ENCODE data around the gene C8G.

DNA sequence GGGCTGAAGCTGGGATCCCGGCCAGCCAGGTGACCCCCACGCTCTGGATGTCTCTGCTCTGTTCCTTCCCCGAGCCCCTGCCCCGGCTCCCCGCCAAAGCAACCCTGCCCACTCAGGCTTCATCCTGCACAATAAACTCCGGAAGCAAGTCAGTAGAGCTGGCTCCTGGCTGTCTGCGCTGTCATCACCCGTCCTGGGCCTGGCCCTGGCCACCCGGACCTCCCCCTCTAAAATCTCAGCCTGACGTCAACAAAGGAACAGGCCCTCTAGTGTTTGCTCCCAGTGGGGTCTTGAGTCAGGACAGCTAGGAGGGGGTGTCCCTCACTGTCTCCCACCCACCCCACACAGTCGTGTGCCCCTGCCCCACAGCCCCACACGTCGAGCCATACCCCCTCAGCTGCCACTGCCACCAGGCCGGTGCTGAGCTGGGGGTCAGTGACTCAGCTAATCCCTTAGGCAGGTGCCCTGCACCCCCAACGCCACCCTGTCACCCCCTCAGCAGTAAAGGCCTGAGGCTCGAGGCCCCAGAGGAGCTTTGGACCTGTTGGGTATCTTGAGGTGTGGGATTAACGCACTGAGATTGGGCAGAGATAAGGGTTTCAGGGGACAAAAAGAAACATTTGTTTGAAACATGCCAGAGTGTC lies 36.7 kb downstream of the C8G start:
- TF ChIP-seq, protein P1, sequence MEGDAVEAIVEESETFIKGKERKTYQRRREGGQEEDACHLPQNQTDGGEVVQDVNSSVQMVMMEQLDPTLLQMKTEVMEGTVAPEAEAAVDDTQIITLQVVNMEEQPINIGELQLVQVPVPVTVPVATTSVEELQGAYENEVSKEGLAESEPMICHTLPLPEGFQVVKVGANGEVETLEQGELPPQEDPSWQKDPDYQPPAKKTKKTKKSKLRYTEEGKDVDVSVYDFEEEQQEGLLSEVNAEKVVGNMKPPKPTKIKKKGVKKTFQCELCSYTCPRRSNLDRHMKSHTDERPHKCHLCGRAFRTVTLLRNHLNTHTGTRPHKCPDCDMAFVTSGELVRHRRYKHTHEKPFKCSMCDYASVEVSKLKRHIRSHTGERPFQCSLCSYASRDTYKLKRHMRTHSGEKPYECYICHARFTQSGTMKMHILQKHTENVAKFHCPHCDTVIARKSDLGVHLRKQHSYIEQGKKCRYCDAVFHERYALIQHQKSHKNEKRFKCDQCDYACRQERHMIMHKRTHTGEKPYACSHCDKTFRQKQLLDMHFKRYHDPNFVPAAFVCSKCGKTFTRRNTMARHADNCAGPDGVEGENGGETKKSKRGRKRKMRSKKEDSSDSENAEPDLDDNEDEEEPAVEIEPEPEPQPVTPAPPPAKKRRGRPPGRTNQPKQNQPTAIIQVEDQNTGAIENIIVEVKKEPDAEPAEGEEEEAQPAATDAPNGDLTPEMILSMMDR (conservative IDR thresholded peaks at IDR 0.05; ENCODE audit: low read depth, low read length) = no peak
- TF ChIP-seq EZH2phosphoT487 (IDR thresholded peaks at IDR 0.05; ENCODE audit: borderline replicate concordance, low read length) = no peak

Data from PC-3 (cell line).